Testis (tissue), 2 donors: Measurements from ENCODE around the gene DDX31.

ENCODE experiments used
- POLR2A ChIP-seq: fragments of 450-650 bp; IDR thresholded peaks from one replicate; pipeline ENCODE4 v1.6.1; 2017; ENCODE audit warnings: antibody characterized with exemption, mild to moderate bottlenecking, moderate library complexity
- TF ChIP-seq, protein P1 (sequence below), 3 experiments: fragments of 450-650 bp in 2 of 3; fragments of 200-600 bp in 1 of 3; sonication (generic) in 1 of 3; IDR thresholded peaks; one replicate each; pipeline ENCODE4 v1.5.1; 2016 to 2019; ENCODE audit warnings: antibody characterized with exemption in 3 of 3, mild to moderate bottlenecking in 2 of 3, moderate library complexity in 1 of 3

DNA sequence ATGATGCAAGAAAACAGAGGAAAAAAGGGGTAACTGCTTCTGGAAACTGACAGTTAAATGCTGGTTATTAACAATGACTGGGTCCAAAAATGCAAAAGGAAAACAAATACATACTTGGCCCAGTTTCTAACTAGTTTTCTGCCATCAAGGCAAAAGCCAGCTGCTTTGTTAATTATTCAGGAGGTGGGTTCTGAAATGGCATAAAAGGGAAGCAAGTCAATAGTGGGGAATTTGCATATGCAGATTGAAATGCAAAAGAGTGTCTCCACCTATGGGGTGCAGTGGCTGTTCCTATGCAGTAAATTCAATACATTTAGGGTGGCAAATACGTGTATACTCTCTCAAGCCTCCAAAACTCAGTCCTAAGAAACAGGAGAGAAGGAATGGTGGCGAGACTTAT lies 54.0 kb downstream of the DDX31 start:
- TF ChIP-seq, protein P1, sequence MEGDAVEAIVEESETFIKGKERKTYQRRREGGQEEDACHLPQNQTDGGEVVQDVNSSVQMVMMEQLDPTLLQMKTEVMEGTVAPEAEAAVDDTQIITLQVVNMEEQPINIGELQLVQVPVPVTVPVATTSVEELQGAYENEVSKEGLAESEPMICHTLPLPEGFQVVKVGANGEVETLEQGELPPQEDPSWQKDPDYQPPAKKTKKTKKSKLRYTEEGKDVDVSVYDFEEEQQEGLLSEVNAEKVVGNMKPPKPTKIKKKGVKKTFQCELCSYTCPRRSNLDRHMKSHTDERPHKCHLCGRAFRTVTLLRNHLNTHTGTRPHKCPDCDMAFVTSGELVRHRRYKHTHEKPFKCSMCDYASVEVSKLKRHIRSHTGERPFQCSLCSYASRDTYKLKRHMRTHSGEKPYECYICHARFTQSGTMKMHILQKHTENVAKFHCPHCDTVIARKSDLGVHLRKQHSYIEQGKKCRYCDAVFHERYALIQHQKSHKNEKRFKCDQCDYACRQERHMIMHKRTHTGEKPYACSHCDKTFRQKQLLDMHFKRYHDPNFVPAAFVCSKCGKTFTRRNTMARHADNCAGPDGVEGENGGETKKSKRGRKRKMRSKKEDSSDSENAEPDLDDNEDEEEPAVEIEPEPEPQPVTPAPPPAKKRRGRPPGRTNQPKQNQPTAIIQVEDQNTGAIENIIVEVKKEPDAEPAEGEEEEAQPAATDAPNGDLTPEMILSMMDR (IDR thresholded peaks at IDR 0.05), result no peak
- no peak for TF ChIP-seq POLR2A
